Upper lobe of left lung (tissue), 6 donors: ENCODE data around the gene MEF2C. TPM values are rescaled to one million over a fixed set of nuclear protein-coding genes. Genes with fewer than 3 reads are reported as not detected.
A peak's percentile ranks its signal among the peaks of the same experiment; 100 is the strongest.

Experiments
- ATAC-seq, 2 donors: fragments of 200-7000 bp; cut with Tn5 transposase; one replicate each; pipeline ENCODE4 v1.9.1; 2022; ENCODE audit warnings: mild to moderate bottlenecking in 2 of 2, moderate library complexity in 2 of 2; ENCODE audit not compliant: low FRiP score in 2 of 2
- DNase-seq, 2 donors: peaks; one replicate each; pipeline ENCODE4 v3.0.0-alpha.2; 2019 to 2020
- H3K27ac ChIP-seq, 4 donors: fragments of 200-600 bp; sonication (generic); one replicate each; pipeline ENCODE4 v1.5.1; 2016 to 2019
- H3K27me3 ChIP-seq, 4 donors: fragments of 200-600 bp; sonication (generic); one replicate each; pipeline ENCODE4 v1.5.1; 2017 to 2019
- H3K36me3 ChIP-seq, 4 donors: fragments of 200-600 bp; sonication (generic); one replicate each; pipeline ENCODE4 v1.5.1; 2016 to 2019
- H3K4me1 ChIP-seq, 4 donors: fragments of 200-600 bp; sonication (generic); one replicate each; pipeline ENCODE4 v1.5.1; 2018 to 2019
- H3K4me3 ChIP-seq, 4 donors: fragments of 200-600 bp; sonication (generic); one replicate each; pipeline ENCODE4 v1.5.1; 2017 to 2019; ENCODE audit warnings: mild to moderate bottlenecking in 2 of 4, moderate library complexity in 1 of 4
- H3K9me3 ChIP-seq, 4 donors: fragments of 200-600 bp; sonication (generic); one replicate each; pipeline ENCODE4 v1.5.1; 2018 to 2019
- CTCF ChIP-seq, 6 experiments: fragments of 450-650 bp in 4 of 6; fragments of 200-600 bp in 2 of 6; sonication (generic) in 2 of 6; IDR thresholded peaks; one replicate each; pipeline ENCODE4 v1.5.1; 2016 to 2019; ENCODE audit warnings: antibody characterized with exemption in 6 of 6
- EP300 ChIP-seq, 4 donors: sonication (generic); formaldehyde crosslinking; IDR thresholded peaks; one replicate each; pipeline ENCODE4 v1.5.1; 2017; ENCODE audit warnings: antibody characterized with exemption in 4 of 4, control low read depth in 2 of 4
- POLR2A ChIP-seq, 4 donors: fragments of 450-650 bp; IDR thresholded peaks; one replicate each; pipeline ENCODE4 v1.5.1; 2016 to 2017; ENCODE audit warnings: antibody characterized with exemption in 4 of 4, mild to moderate bottlenecking in 2 of 4
- POLR2AphosphoS5 ChIP-seq, 2 donors: sonication (generic); formaldehyde crosslinking; IDR thresholded peaks; one replicate each; pipeline ENCODE4 v1.5.1; 2017; ENCODE audit warnings: antibody characterized with exemption in 2 of 2
- WGBS, 2 donors: methylation state at CpG; one replicate each; pipeline ENCODE4 v1.1.5; 2017 to 2018; 5-methylcytosine and 5-hydroxymethylcytosine counted together
- total RNA-seq, 6 donors: library from RNA; depleted of rRNA in 4 of 6; stranded (reverse); fragments of >200 nt in 4 of 6; gene quantifications; one replicate each; pipeline versions ENCODE4 v1.1.0 to v1.2.1, GENCODE V29; 2016 to 2021
- donor health status: DM: no; HTN: no; CAD: no; lungs with moderate emphysema.
- donor health status: DM: no; HTN: yes; CAD: no; lungs with severe emphysema.

The MEF2C gene
- total RNA-seq, 6 donors from 2014 or later: 20.5 to 46.2 (median 35.8) TPM

GRCh38 chr5:88824892-88825583, 57.9 kb downstream of the MEF2C start:
- peak in 1 of 2 donors; percentile 59 for ATAC-seq
- no peaks in the 10 kb centered on the region for H3K9me3 ChIP-seq
- H3K4me1 ChIP-seq: peaks cover 31 to 51% (median 41%) of the 10 kb centered on the region in 4 donors
- TF ChIP-seq EP300 (IDR thresholded peaks at IDR 0.05) (peak in 2 of 4 donors; percentile 34 to 37), POLR2A (IDR thresholded peaks at IDR 0.05) (no peak), POLR2AphosphoS5 (IDR thresholded peaks at IDR 0.05) (peak in 1 of 2 donors; percentile 30), CTCF (IDR thresholded peaks at IDR 0.05) (no peak)
- peaks cover 0 to 8% (median 0%) of the 10 kb centered on the region in 4 donors for H3K36me3 ChIP-seq
- 19 to 21% methylated on average over 5 of the region's 5 CpGs for WGBS, 2 donors
- H3K27me3 ChIP-seq: no peaks in the 10 kb centered on the region
- DNase-seq: no peak
- H3K4me3 ChIP-seq: peak overlapping the region in 2 of 4 donors; percentile 14 to 21
- peak overlapping the region; percentile 63 to 84 (median 74) for H3K27ac ChIP-seq

- no peaks in the 10 kb centered on the region for H3K27me3 ChIP-seq
- ATAC-seq: no peak
- H3K36me3 ChIP-seq: peaks cover 0 to 8% (median 0%) of the 10 kb centered on the region in 4 donors
- H3K4me3 ChIP-seq: no peak overlapping the region
- H3K4me1 ChIP-seq: peaks cover 31 to 43% (median 39%) of the 10 kb centered on the region in 4 donors
- H3K27ac ChIP-seq: peak overlapping the region in 1 of 4 donors; percentile 84
- H3K9me3 ChIP-seq: no peaks in the 10 kb centered on the region
- 36 to 55% methylated on average over 4 of the region's 4 CpGs for WGBS, 2 donors
- no peak for DNase-seq
- TF ChIP-seq CTCF (IDR thresholded peaks at IDR 0.05) (no peak), POLR2AphosphoS5 (IDR thresholded peaks at IDR 0.05) (no peak), EP300 (IDR thresholded peaks at IDR 0.05) (no peak)
These were observed 58.8 kb downstream of the MEF2C start for GRCh38 chr5:88824141-88824540.

GRCh38 chr5:88823201-88823600, 59.8 kb downstream of the MEF2C start:
- WGBS, 2 donors: 68 to 83% methylated on average over 1 of the region's 1 CpG
- Histone ChIP-seq H3K27ac (no peak overlapping the region), H3K4me1 (peaks cover 29 to 35% (median 32%) of the 10 kb centered on the region in 4 donors), H3K4me3 (no peak overlapping the region), H3K36me3 (peaks cover 0 to 8% (median 0%) of the 10 kb centered on the region in 4 donors), H3K9me3 (no peaks in the 10 kb centered on the region), H3K27me3 (no peaks in the 10 kb centered on the region)
- no peak for DNase-seq
- ATAC-seq: no peak
- TF ChIP-seq POLR2AphosphoS5 (IDR thresholded peaks at IDR 0.05): no peak
- TF ChIP-seq CTCF (IDR thresholded peaks at IDR 0.05): no peak
- no peak for TF ChIP-seq EP300 (IDR thresholded peaks at IDR 0.05)
- no peak for TF ChIP-seq POLR2A (IDR thresholded peaks at IDR 0.05)

- WGBS, 2 donors: 93 to 95% methylated on average over 4 of the region's 4 CpGs
- no peaks in the 10 kb centered on the region for H3K9me3 ChIP-seq
- no peaks in the 10 kb centered on the region for H3K27me3 ChIP-seq
- TF ChIP-seq CTCF (IDR thresholded peaks at IDR 0.05) (no peak), POLR2A (IDR thresholded peaks at IDR 0.05) (no peak)
- H3K4me3 ChIP-seq: no peak overlapping the region
- ATAC-seq (no peak), DNase-seq (no peak)
- no peak overlapping the region for H3K27ac ChIP-seq
- peaks cover 0 to 8% (median 0%) of the 10 kb centered on the region in 4 donors for H3K36me3 ChIP-seq
- peaks cover 18 to 22% (median 20%) of the 10 kb centered on the region in 4 donors for H3K4me1 ChIP-seq
These were observed 61.8 kb downstream of the MEF2C start for GRCh38 chr5:88821161-88821560.

- peaks cover 14 to 21% (median 18%) of the 10 kb centered on the region in 4 donors for H3K4me1 ChIP-seq
- ATAC-seq (no peak), DNase-seq (no peak)
- no peak overlapping the region for H3K4me3 ChIP-seq
- H3K27me3 ChIP-seq: no peaks in the 10 kb centered on the region
- no peaks in the 10 kb centered on the region for H3K9me3 ChIP-seq
- TF ChIP-seq POLR2A (IDR thresholded peaks at IDR 0.05): no peak
- no peak for TF ChIP-seq EP300 (IDR thresholded peaks at IDR 0.05)
- no peak for TF ChIP-seq CTCF (IDR thresholded peaks at IDR 0.05)
- no peak for TF ChIP-seq POLR2AphosphoS5 (IDR thresholded peaks at IDR 0.05)
- 87 to 92% methylated on average over 2 of the region's 2 CpGs for WGBS, 2 donors
- no peak overlapping the region for H3K27ac ChIP-seq
- peaks cover 0 to 8% (median 0%) of the 10 kb centered on the region in 4 donors for H3K36me3 ChIP-seq
These were observed 62.4 kb downstream of the MEF2C start for GRCh38 chr5:88820581-88820980.
